Retinal pigment epithelial cell (primary cell): ENCODE measurements around the gene CRNN.
A peak's percentile ranks its signal among the peaks of the same experiment; 100 is the strongest.

Experiments used
- DNase-seq: peaks from one replicate; pipeline ENCODE4 v3.0.0-alpha.2; 2010; ENCODE audit warnings: low read depth
- H3K4me3 ChIP-seq: 2 replicates; pipeline ENCODE4 v1.5.1; 2011; ENCODE audit warnings: mild to moderate bottlenecking, low read length, control low read depth, moderate library complexity
- TF ChIP-seq, protein P1 (sequence below): conservative IDR thresholded peaks from 2 replicates; pipeline ENCODE4 v1.5.1; 2011; ENCODE audit warnings: low read depth, low read length, control low read depth, inconsistent platforms

Gene CRNN

DNA sequence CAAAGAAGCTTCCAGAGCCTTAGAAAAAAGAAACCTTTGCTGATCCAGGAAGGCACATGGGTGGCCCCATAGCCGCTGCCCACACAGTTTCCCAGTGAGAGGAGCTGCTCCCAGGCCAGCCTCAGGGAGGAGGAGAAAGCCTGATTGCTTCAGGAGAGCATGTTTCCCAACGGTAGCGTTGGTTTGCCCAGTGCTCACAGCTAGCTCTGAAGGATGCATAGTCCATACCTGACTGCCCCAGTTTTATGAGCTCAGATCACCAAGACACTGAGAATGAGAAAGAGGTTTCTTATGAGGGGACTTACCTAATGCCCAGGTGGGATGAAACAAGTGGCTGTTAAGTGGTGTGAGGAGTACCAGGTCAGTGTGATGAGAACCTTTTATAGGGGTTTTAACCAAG, at the start of gene CRNN:
Gene CRNN (minus strand): TSS at position 355 of the 400 bp plus-strand sequence. CDS start 2,030 bp downstream, outside the sequence.
- TF ChIP-seq, protein P1, sequence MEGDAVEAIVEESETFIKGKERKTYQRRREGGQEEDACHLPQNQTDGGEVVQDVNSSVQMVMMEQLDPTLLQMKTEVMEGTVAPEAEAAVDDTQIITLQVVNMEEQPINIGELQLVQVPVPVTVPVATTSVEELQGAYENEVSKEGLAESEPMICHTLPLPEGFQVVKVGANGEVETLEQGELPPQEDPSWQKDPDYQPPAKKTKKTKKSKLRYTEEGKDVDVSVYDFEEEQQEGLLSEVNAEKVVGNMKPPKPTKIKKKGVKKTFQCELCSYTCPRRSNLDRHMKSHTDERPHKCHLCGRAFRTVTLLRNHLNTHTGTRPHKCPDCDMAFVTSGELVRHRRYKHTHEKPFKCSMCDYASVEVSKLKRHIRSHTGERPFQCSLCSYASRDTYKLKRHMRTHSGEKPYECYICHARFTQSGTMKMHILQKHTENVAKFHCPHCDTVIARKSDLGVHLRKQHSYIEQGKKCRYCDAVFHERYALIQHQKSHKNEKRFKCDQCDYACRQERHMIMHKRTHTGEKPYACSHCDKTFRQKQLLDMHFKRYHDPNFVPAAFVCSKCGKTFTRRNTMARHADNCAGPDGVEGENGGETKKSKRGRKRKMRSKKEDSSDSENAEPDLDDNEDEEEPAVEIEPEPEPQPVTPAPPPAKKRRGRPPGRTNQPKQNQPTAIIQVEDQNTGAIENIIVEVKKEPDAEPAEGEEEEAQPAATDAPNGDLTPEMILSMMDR, result no peak
- DNase-seq, result no peak
- no peak within 1 kb of the TSS for H3K4me3 ChIP-seq

DNA sequence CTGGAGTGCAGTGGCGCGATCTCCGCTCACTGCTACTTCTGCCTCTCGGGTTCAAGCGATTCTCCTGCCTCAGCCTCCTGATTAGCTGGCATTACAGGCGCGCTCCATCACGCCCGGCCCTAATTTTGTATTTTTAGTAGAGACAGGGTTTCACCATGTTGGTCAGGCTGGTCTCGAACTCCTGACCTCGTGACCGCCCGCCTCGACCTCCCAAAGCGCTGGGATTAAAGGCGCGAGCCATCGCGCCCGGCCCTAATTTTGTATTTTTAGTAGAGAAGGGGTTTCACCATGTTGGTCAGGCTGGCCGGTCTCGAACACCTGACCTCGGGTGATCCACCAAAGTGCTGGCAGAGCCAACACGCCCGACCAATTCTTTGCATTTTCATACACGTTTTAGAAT, 48.6 kb upstream of the CRNN start:
- TF ChIP-seq, protein P1, result no peak
- no peak for DNase-seq
- no peak overlapping the region for H3K4me3 ChIP-seq

DNA sequence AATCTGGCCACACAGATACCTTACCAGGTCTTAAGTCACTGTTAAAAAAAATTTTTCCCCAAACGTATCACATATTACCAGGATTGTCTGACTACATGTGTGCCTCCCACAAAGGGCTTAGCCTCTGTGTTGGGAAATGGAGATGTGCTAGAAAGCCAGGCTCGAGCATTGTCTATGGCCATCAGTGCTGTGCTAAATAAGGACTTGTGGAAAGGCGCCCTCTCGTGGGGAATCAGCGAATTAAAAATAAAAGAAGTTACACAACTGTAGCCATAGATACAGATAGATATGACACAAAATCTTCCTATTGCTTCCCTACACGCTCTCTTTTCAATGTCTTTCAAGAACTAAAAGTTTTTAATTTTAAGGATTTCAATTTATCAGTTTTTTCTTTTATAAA, 47.5 kb upstream of the CRNN start:
- no peak for DNase-seq
- TF ChIP-seq, protein P1, result peak; percentile 63
- H3K4me3 ChIP-seq, result no peak overlapping the region

DNA sequence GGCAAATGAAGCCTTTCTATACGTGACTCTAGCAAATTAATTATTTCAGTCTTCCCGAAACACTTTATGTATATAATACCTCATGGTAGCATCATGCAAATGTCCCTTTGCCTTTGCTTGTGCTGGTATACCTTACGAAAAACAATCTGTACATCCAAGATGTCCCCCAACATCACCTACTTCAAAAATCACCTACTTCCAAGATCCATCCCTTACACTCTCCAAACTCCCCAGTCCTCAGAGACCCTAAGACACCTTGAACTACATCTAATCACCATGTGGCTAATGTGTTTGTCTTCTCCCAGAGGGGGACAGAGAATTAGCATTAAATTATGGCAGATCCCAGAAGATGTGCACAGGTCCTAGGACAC, 46.5 kb upstream of the CRNN start:
- no peak for DNase-seq
- TF ChIP-seq, protein P1, result no peak
- H3K4me3 ChIP-seq, result no peak overlapping the region

DNA sequence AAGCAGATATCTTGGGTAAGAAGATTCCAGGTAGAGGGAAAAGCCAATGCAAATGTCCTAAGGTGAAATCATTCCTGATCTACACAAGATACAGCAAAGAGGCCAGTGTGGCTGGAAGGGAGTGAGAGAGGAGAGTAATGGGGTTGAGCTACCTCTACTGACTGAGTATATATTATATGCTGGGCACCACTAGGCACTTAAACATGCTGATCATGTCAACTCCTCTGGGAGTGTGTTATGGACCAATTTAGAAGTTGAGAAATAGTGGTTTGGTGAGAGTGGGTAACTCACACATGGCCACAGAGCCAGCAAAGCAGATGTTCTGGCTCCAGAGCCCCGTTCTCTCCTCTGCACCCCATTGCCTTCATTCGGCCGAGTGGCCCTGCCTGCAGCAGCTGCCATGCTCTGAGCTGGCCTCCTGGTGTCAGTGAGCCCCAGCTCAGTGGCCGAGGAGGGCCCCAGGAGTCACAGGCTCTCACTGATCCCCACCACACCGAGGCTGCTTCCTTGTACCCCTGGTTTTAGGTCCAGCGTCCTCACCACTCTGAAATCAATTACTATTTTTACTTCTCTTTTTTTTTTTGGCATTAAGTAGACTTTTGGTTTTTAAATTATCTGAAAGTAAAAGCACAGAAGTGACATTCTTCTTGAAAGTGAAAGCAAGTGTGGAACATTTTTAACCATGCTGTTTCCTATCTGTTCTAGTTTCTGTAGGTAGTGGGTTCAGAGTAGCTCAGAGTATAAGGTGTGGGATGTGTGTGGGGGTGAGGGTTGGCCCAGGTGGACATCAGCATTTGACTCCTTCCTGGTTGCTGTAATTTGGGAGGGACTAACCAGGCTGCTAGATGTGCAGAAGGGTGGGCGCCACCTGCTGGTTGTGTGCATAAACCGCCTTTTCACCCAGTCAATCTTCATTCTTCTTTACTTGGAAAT, 45.8 kb upstream of the CRNN start:
- H3K4me3 ChIP-seq, result no peak overlapping the region
- TF ChIP-seq, protein P1, result peak; percentile 96
- DNase-seq, result peak; percentile 10

DNA sequence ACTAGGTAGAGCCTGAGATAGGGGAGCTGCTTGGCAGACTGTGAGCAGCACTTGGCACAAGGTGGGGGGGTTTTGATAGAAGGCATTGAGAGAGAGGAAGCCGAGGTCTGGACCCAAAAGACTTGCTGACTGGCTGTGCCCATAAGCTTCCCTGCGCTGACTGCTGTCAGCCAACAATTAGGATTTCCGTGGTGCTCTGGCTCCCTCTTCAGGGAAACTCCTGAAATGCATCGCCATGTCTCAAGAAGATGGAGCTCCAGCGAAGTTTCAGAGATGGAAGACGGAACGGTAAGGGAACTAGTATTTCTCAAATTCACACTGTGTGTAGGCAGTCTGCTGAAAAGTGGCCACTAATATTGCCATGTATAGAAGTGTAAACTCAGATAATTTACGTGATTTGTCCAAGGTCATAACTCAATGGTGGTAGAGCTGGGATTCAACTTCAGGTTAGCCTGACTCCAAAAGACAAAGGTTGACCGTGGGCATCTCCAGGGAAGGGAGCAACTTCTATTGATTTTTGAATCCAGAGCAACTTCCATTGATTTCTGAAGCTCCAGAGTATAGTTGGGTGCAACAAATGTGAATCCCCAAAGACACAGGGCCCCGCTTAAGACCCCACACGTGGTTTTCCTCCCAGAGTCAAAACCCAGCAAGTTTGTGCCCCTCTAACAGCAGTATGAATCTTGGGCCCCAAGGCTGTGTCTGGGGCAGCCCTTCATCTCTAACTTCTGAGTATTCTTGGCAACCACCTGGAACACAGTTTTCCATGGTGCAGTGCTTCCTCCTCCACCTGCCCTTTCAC, 44.5 kb upstream of the CRNN start:
- TF ChIP-seq, protein P1, result peak; percentile 92
- H3K4me3 ChIP-seq, result no peak overlapping the region
- peak; percentile 26 for DNase-seq
